ENCODE data around the gene KRT3.

The KRT3 gene

DNA sequence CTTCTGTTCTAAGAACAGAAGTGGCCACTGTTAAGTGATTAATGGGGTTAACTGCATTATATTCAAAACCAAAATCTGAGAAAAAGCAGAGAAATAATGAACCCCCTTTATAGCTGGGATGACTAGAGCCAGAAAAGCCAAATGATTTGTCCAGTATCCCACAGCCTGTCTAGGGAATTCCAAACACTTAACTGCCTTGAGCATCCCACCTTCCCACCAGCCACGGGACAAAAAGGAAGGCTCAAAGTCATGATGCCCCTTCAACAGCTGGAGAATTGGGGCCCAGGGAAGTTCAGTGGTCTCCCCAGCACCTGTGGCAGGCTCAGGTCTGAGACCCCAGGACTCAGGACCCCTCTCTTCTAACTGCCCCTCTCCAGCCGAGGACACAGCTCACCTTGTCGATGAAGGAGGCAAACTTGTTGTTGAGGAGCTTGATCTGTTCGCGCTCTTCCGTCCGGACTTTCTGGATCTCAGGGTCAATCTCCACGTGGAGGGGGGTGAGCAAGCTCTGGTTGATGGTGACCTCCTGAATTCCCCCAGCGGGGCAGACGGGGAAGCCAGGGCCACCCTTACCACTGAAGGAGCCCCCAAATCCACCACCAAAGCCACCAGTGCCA is 17.4 kb upstream of the KRT3 start:
- no peak for DNase-seq

DNA sequence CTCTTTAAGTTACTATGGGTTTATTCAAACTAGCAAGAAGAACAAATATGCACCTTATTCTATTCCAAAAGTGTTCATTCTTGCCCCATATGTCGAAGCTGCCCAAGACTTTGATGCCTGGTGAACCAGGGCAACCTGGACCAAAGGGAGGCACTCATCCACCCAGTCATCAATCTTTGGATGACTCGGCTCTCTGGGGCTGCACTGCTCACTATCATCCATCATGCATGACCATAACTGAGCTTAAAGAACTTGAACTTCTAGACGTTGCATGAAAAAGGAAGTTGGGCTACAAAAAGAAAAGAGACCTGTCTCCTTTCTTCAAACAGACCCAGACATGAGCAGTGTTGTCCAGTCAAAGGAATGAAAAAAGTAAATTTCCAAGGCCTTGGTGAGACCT is 16.8 kb upstream of the KRT3 start:
- DNase-seq = no peak

DNA sequence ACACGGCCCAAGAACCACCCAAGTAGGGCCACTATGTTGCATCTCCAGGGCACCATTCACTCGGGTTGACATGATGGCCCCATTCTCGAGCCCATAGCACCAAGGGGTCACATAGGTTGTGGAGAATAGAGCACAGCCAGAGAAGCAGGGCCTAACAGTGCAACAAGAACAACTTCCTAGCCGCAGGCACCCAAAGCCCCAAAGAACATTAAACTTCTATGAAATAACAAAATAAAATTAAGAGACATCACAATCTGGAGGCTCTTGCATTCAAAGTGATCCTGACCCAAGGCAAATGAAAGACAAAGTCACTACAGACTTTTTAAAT is 16.1 kb upstream of the KRT3 start:
- no peak for DNase-seq

DNA sequence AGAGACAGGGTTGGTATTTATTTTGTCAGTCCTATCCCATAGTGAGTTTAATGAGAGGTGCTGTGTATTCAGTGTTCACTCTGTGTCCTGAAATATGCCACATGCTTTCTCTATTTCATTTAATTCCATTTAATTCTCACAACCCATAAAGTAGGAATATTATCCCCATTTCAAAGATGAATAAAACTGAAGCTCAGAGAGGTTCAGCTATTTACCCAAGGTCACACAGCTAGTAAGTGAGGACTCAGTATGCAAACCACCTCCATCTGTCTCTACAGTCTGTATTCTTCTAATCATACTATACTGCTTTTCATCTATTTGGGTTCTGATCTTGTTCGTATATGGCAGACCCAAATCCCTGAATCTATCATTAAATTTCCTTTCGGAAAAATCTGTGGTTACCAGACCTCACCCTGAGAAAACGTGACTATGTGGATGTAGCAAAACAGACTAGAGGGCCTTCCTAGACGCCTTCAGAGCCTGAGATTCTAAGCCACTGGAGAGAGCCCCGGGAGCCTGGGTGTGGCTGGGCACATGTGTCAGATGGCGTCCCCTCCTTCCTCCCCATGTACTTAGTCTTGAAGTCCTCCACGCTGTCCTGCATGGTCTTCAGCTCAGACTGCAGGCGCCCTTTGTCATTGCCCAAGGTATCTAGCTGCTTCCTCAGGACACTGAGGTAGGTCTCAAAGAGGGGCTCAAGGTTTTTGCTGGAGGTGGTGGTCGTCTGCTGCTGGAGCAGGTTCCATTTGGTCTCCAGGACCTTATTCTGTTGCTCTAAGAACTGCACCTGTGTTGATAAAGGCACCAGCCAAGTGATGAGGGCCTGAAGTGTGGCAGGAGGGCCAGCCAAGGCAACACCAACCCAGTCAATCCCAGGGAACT is 15.5 kb upstream of the KRT3 start:
- no peak for DNase-seq

DNA sequence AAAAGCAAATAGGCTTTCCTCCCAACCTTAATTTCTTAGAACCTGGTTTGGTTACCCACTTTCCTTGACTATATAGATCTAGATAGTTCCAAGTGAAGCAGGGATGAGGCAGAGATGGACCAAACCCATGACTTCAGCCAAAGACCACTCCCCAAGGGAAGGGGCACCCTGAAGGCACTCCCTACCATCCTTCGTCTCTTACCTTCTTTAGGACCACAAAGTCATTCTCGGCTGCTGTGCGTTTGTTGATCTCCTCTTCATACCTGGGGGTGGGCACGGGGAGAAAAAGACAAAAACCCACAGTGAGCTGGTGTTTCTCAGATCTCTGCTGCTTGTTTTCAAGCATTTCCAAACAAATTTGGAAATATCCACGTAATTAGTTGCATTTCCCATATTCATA is 14.6 kb upstream of the KRT3 start:
- DNase-seq = no peak

DNA sequence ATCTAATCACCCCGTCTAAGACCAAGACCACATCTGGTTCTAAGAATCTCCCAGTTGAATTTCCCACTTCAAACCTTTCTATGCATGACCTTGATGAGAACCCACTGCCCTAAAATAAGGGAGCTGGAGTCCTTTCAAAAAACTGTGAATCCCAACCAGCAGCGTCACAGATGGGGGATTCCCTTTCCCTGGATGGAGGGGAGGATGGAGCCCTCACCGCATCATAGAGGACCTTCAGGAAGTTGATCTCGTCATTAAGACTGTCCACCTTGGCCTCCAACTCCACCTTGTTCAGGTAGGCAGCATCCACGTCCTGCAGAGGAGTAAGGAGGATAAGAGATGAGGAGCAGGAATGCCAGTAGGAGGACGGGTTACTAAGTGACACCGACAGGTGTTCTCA is 13.2 kb upstream of the KRT3 start:
- DNase-seq = no peak

DNA sequence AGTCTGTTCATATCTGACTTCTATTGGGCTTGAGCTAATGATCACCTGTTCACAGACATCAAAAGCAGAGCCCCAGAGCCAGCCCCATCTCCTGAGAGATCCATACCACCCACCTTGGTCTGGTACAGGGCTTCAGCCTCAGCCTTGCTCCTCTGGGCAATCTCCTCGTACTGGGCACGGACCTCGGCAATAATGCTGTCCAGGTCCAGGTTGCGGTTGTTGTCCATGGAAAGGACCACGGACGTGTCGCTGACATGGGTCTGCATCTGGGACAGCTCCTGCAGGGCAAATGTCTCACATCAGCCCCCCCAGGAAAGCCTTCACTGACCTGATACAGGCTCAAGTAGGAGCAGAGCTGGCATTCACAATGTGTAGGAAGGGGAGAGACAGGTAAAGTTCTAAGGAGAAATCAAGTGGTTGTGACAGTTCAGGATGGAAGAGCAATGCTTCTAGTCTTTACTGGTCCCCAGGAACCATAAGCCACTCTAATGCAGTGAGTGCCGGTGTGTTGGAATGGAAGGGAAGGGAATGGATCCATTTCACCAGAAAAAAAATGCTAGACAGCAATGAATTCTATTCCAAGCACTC is 12.8 kb upstream of the KRT3 start:
- DNase-seq = no peak

DNA sequence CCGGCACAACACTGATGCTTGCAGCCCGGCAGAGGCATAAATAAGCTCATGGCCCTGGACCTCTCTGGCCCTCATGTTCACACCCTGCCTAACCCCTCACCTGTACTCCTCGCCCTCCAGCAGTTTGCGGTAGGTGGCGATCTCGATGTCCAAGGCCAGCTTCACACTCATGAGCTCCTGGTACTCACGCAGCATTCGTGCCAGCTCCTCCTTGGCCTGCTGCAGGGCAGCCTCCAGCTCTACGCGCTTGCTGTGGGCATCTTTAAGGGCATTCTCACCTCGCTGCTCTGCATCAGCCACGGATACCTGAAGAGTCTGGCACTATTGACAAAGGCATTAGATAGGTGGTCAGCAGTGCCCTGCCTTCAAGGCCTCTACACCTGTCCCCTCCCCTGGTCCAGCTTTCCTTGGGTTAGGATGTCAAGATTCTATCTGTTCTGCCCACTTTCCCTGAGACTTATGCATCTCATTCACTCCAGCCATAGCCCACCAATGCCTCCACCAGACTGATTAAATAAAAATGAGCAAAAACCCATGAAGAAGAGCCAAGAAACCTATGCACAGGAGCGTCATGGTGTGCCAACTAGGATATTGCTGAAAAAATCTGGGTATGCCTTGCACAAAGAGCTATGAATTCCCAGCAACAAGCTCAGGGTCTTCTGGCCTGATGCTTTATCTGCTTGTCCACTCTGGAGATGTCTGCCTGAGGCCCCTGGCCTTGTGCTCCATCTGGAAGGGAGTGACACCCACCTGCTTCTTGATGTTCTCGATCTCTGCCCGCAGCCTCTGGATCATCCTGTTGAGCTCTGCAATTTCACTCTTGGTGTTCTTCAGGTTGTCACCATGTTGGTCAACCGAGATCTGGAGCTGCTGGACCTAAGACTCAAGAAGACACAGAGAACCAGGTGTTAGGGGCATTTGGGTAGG is 11.9 kb upstream of the KRT3 start:
- DNase-seq = no peak

DNA sequence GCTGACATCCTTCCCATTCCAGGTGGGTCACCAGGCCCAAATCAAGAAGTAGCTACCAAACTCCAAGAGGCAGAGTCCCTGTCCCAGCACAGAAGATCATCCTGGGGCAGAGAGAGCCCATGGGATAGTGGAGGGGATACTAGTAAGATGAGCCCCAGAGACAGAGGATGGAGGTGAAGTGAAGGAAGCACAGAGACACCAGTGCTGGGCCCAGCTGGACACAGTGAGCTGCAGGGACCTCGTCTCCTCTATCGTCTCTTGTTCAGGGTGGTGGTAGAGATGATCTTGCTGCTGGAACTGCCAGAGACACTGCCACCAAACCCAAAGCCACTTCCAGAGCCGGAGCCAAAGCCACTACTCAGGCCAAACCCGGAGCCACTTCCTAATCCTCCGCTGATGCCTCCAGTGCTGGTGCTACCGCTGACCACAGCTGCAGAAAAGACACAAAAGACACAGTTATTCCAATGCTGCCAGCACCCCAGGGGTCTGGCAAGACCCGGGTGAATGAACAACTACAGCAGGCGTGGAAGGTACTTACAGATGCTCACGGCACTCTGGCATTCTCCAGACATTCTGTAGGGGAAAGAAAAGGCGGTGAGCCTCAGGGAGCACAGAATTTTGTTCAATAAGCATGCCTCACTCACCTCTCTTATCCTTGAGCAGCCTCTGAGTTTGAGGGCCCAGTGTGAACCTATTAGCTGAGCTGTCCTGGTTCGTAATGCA is 11.1 kb upstream of the KRT3 start:
- DNase-seq = no peak

DNA sequence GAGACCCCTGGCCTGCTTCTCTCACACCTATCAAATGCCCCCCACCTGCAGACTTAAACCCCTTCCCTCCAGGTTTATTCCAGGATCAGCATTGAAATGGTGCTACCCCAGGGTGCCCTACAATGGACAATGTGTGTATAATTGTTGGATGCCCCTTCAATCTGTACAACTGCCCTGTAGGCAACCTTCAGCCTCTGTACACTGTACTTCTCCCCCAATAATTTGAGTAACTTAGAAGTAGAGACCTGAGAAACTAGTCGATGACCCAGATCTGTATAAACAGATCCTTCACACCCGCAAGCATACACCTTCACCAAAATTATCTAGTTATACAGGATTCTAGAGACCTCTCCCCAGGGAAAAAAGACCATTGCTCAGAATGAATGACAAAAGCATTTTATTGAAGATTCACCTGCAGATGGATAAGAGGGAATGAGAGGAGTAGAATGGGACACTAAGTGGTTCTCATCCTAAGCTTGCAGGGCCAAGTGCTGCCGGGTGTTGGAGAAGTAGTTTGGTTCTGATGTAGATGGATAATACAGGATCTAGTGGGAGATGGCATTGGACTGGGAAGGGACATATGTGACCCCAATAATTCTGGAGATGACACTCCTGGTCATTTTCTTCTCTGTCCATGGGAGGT is 10.4 kb upstream of the KRT3 start:
- no peak for DNase-seq

DNA sequence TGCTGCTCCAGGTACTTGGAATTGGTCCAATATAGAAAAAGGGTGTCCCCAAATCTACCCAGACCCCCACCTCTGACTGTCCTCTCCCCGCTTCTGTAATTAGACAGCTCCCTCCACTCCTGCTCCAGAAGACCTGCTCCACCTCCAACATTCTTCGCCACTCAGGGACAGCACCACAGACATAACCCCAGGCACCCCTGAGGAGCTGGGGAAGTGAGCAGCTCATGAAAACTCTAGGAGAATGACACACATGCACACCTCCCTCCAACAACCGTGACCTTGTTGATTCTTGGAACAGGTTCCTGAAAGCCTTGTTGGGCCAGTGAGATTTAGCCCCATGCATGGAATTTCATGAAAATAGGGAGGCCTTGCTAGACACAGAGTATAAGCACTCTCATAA is 9.8 kb upstream of the KRT3 start:
- DNase-seq = no peak

DNA sequence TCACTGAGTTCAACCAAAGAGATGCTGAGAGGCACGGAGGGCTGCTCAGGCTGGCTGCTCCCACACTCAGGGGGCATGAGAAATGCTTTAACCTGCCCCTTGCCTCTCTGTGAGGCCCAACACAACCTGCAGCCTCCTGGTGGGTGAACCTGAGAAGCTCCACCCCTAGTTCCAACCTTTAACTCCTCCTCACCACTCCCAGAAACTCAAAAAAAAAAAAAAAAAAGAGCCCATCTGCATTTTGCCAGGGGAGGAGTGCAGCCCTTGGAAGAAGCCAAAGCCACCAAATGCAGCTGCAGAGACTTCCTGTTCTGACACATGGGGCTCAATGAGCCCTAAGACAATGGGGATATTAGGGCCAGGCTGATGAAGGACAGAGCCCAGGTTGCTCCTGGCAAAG is 9.1 kb upstream of the KRT3 start:
- DNase-seq = no peak

DNA sequence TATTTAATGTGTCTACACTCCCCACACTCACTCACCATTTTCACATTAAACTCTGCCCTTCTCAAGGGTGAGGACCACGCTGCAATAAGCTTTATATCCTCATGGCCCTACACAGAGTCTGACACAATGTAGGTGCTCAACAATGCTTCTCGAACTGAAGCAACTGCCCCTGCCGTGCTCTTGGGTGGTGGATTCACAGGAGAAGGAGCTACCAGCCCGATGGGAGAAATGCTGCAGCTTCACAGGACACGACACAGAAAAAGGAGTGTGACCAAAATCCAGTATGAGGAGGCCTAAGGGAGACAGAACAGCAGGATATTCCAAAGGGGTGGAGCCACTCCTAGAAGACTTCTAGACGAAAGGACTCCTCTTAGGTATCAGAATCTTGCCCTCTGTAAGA is 6.5 kb upstream of the KRT3 start:
- no peak for DNase-seq

DNA sequence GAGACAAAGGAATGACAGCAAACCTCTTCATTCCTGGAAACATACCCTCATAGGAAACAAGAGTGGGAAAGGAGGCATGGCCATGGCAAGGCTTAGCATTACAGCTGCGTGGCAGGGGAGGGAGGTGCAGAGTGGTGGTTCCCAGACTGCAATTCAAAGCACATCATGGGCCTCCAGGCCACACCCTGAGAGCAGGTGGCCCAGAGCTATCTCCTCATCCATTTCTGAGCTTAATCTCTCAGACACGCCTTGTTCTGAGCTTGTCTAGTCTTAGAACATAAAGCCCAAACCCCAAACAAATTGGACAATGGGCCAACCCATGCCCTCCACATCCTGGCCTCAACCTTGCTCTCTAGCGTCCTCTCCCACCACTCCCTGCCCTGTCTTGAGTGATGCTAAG is 5.9 kb upstream of the KRT3 start:
- DNase-seq = no peak

DNA sequence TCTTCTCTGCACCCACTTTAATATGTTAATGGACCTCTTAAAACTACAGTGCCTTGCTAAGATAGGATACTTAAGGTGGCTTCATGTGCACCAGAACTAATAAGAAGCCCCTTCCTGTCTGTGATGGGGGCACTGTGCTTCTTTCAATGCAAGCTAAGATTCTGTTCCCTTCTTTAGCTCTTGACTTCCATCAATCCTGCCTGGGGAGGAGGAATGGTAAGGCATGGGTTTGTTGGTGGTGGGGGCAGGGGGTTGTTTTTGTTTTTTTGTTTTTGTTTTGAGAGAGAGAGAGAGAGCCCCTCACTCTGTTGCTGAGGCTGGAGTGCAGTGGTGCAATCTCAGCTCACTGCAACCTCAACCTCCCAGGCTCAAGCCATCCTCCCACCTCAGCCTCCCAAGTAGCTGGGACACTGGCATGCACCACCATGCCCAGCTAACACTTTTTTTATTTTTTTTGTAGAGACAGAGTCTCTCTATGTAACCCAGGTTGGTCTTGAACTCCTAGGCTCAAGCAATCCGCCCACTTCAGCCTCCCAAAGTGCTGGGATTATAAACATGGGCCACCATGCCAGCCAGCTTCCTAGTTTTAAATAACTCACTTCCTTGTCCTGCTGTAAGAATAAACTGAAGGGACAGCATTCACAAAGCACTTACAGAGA is 4.5 kb upstream of the KRT3 start:
- DNase-seq = no peak

DNA sequence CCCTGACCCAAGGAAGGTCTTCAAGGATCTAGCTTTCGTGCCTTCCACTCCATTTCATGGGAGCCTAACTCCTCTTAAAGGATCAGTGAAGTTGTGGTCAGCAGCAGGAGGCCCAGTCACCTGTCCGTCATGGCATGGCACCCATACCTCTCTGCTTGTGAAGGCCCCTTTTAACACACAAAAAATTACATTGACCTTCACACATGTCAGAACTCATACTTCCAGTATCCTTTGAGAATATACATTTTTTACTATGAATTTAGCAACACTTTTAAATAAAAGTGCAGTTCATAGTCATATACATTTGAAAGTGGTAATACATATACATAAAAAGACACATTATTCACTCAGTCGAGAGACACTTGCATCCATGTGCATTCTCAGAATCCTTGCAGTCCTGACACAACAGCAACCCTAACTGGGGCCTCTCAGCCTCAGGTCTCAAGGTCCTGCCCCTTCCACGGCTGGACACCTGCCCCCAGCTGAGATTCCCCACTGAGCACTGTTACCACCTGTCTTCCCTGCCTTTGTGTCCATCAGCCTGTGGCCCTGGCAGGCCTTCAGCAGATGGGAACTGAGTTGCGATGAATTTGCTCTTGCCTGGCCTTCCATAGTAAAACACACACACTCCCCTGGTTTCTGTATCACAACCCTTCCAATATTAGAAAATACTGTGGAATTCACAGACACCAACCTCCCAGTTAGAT is 3.7 kb upstream of the KRT3 start:
- no peak for DNase-seq

DNA sequence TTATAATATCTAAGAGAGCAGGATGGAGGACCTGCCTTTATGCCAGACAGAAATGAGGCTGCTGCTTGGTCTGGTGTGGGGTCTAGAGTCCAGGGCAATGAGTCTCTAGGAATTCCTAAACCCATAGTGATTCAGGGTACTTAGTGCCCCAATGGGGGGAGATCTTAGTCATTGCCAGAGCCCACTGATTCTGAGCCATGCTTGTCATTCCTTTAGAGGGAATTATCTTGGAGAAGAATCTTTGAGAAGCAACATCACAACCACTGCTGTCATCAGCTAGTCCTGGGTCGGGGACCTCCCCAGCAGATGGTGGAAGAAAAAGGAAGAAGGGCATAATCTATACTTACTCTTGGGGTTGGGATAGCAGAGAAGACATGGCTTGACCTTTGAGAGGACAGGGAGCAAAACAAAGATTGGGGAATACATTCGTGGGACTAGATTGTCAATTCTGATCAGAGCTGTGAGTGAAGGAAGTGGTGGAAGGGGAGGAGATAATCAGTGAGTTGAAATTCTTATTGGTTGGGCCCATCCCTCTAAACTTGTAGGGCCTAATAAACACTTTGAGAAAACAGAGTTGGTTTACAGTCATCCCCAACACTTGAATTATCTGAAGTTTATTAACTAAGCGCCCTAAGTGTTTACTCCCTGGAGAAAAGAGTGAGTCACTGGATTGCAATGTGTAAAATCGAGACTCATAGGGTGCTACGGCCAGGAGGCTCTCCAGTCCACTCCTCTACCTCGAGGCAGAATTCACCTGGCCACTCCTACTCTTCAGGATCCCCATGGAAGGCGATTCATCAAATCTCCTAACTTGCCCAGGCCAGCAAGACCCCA is 3.0 kb upstream of the KRT3 start:
- DNase-seq = no peak

DNA sequence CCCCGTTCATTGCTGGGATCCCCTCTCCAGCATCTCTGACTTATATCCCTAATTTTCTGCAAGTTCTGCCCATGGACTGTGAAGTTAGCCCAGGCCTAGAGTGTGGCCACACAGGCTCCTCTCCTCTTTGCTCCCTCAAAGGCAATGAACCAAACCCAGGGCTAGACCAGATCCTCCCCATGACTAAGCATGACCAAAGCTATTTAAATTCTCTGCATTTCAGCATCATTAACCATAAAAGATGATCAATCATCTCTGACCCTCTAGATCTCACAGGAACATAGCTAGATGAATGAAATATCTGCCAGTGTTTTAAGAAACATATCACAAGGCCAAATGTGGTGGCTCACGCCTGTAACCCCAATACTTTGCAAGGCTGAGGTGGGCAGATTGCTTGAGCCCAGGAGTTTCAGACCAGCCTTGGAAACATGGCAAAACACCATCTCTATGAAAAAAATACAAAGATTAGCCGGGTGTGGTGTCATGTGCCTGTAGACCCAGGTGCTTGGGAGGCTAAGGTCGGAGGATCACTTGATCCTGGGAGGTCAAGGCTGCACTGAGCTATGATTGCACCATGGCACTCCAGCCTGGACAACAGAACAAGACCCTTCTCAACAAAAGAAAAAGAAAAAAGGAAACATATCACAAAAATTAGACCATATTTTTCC is 2.2 kb upstream of the KRT3 start:
- no peak for DNase-seq

DNA sequence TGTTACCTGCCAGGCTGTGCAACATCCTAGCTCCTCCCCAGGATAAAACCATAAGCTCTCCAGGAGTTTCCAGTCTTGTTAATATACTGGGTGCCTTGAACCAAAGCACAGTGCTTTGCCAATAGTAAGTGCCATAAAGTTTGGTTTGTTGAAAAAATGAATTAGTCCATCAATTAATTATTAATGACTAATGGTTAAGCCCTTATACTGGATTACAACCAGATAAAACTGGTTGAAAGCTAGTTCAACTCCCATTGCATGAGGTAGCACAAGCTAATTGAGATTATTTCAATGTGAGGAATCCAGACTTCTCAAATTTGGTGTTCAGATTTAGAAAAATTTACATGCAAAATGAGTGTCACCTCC is 1.6 kb upstream of the KRT3 start:
- DNase-seq = no peak

Measured in activated effector memory CD4-positive, alpha-beta T cell treated with Interleukin-2 at 50 U/mL for 16 hours (primary cell).